ENCODE data around the gene VIPR2.

VIPR2 gene

GRCh38 chr7:159063046-159063840 is 81.4 kb downstream of the VIPR2 start:
- DNase-seq = no peak

GRCh38 chr7:159062569-159062968 is 82.1 kb downstream of the VIPR2 start:
- no peak for DNase-seq

GRCh38 chr7:159061674-159062212 is 82.9 kb downstream of the VIPR2 start:
- DNase-seq = no peak

GRCh38 chr7:159061209-159061608 is 83.5 kb downstream of the VIPR2 start:
- no peak for DNase-seq

- DNase-seq = no peak
Measured at GRCh38 chr7:159060440-159060839, 84.2 kb downstream of the VIPR2 start.

- DNase-seq = no peak
Measured at GRCh38 chr7:159059629-159060028, 85.0 kb downstream of the VIPR2 start.

- no peak for DNase-seq
Measured at GRCh38 chr7:159057647-159058046, 87.0 kb downstream of the VIPR2 start.

- no peak for DNase-seq
Measured at GRCh38 chr7:159056737-159057136, 87.9 kb downstream of the VIPR2 start.

- DNase-seq = no peak
Measured at GRCh38 chr7:159051916-159052315, 92.8 kb downstream of the VIPR2 start.

GRCh38 chr7:159050704-159051103 is 94.0 kb downstream of the VIPR2 start:
- no peak for DNase-seq

GRCh38 chr7:159049266-159050025 is 95.2 kb downstream of the VIPR2 start:
- no peak for DNase-seq

- no peak for DNase-seq
Measured at GRCh38 chr7:159048656-159049055, 96.0 kb downstream of the VIPR2 start.

- no peak for DNase-seq
Measured at GRCh38 chr7:159047536-159047935, 97.1 kb downstream of the VIPR2 start.

GRCh38 chr7:159046300-159046699 is 98.4 kb downstream of the VIPR2 start:
- no peak for DNase-seq

- DNase-seq = no peak
Measured at GRCh38 chr7:159045839-159046238, 98.8 kb downstream of the VIPR2 start.

- DNase-seq = no peak
Measured at GRCh38 chr7:159042581-159043101, 102.0 kb downstream of the VIPR2 start.

- DNase-seq = no peak
Measured at GRCh38 chr7:159042103-159042502, 102.6 kb downstream of the VIPR2 start.

- no peak for DNase-seq
Measured at GRCh38 chr7:159040912-159041711, 103.6 kb downstream of the VIPR2 start.

- no peak for DNase-seq
Measured at GRCh38 chr7:159040146-159040545, 104.5 kb downstream of the VIPR2 start.

- no peak for DNase-seq
Measured at GRCh38 chr7:159039716-159040115, 105.0 kb downstream of the VIPR2 start.

- no peak for DNase-seq
Measured at GRCh38 chr7:159038066-159038465, 106.6 kb downstream of the VIPR2 start.

GRCh38 chr7:159036916-159037605 is 107.6 kb downstream of the VIPR2 start:
- DNase-seq = no peak
